Ectodermal cell (in vitro differentiated cells): ENCODE measurements around the gene HHAT.

Experiments used
- H3K27ac ChIP-seq: 2 replicates; pipeline ENCODE4 v1.7.0; 2013; ENCODE audit warnings: mild to moderate bottlenecking, low read depth, low read length; ENCODE audit not compliant: insufficient read depth, poor library complexity, severe bottlenecking
- H3K27me3 ChIP-seq: 2 replicates; pipeline ENCODE4 v1.7.0; 2013; ENCODE audit warnings: mild to moderate bottlenecking, low read length; ENCODE audit not compliant: insufficient read depth, control insufficient read depth, poor library complexity, severe bottlenecking
- H3K36me3 ChIP-seq: one replicate; pipeline ENCODE4 v1.7.0; 2013; ENCODE audit warnings: low read length; ENCODE audit not compliant: control insufficient read depth, insufficient read depth
- H3K4me1 ChIP-seq: one replicate; pipeline ENCODE4 v1.7.0; 2013; ENCODE audit warnings: low read length; ENCODE audit not compliant: control insufficient read depth, insufficient read depth
- H3K4me3 ChIP-seq: 2 replicates; pipeline ENCODE4 v1.7.0; 2013; ENCODE audit warnings: low read depth, low read length, control low read depth; ENCODE audit not compliant: insufficient read depth
- H3K9me3 ChIP-seq: 2 replicates; pipeline ENCODE4 v1.7.0; 2013; ENCODE audit warnings: mild to moderate bottlenecking, low read length, moderate library complexity; ENCODE audit not compliant: control insufficient read depth
- WGBS, 2 experiments: methylation state at CpG; one replicate each; pipeline ENCODE4 v1.1.7; 2013; ENCODE audit warnings: missing lambda C conversion rate in 2 of 2; 5-methylcytosine and 5-hydroxymethylcytosine counted together

Gene HHAT

DNA sequence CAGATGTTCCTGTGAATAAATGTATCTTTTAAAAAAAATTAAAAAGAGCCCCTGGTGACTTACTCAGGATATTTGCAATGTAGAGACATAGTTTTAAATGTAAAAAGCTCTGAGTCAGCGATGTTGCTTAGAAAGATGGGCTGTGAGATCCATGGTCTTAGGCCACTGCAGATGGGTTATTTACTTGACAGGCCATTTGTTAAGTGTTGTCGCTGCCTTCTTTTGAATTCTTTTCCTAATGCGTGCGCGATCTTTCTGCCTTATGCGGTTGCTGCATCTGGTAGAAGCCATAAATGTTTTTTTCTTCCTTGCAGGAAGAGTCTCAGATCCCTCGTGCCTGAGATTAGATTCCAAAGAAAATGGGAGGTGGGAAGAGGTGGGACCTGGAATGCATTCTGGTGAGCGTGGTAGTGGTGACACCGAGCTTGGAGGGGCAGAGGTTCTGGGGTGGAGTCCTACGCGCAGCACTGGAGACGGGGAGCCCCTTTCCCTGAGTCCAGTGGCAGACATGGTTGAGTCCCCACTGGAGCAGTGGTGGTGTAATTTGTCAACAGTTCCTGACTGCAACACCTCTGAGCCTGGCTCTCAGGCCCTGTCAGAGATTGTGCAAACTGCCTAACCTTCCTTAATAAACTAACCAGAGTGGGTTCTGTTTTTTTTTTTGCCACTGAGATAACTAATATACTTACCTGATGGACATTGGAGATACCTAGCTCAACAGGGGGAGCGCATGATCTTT, 197.2 kb downstream of the HHAT start:
- H3K9me3 ChIP-seq: no peaks in the 10 kb centered on the region
- no peaks in the 10 kb centered on the region for H3K36me3 ChIP-seq
- WGBS, 2 experiments: 92 to 94% methylated on average over 13 of the region's 13 CpGs
- no peak overlapping the region for H3K4me3 ChIP-seq
- H3K27ac ChIP-seq: no peak overlapping the region
- H3K4me1 ChIP-seq: peaks cover 10% of the 10 kb centered on the region
- no peaks in the 10 kb centered on the region for H3K27me3 ChIP-seq

DNA sequence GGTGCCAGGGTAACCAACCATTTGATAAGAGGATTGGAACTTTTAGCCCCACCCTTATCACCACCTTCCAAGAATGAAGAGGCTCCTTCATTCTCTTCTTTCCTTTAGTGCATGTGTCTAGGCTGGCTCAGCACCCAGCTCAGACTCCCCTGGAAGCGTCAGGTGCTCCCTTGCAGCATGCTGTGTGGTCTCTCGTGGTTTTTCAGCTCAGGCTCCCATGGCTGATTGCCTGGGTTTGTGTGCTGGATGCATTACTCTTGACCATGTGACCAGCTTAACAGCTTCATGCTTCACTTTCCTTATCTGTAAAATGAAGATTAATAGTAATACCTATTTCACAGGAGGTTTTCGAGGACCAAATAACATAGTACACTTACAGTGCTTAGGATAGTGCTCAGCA, 198.4 kb downstream of the HHAT start:
- H3K36me3 ChIP-seq: no peaks in the 10 kb centered on the region
- 86 to 90% methylated on average over 3 of the region's 3 CpGs for WGBS, 2 experiments
- H3K27me3 ChIP-seq: no peaks in the 10 kb centered on the region
- H3K9me3 ChIP-seq: no peaks in the 10 kb centered on the region
- peaks cover 10% of the 10 kb centered on the region for H3K4me1 ChIP-seq
- no peak overlapping the region for H3K27ac ChIP-seq
- H3K4me3 ChIP-seq: no peak overlapping the region

DNA sequence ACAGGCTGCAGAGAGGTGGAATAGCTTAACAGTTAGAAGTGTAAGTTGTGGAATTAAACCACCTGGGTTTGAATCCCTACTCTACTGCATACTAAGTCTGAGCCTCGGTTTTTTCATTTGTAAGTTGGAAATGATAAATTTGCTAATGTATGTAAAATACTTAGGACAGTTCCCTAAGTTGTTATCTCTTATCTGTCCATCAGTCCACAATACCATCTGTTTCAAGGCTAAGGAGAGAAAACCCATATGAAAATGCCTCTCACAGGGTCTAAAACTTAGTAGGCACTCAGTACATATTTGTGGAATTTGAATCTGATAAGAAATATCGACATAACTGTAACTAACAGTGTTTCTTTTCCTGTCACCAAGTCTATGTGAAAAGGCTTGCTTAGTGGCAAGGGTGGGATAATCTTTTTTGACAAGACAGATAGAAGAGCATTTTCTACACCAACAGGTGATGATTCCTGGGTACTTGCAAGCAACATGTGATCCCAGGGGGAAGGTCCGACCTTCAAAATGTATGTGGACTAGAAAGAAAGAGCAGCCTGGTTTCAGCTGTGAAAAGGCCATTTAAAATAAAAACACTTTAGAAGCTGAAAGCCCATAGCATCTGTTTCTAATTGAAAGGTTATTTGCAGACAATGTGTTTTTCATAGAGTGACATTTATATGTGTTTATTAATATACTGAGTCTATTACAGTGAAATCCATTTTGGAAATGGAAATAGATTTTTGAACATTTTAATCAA, 202.9 kb downstream of the HHAT start:
- WGBS, 2 experiments: 95 to 97% methylated on average over 2 to 3 of the region's 3 CpGs
- no peaks in the 10 kb centered on the region for H3K9me3 ChIP-seq
- H3K4me1 ChIP-seq: peaks cover 25% of the 10 kb centered on the region
- no peaks in the 10 kb centered on the region for H3K36me3 ChIP-seq
- no peak overlapping the region for H3K27ac ChIP-seq
- H3K27me3 ChIP-seq: no peaks in the 10 kb centered on the region
- H3K4me3 ChIP-seq: no peak overlapping the region

DNA sequence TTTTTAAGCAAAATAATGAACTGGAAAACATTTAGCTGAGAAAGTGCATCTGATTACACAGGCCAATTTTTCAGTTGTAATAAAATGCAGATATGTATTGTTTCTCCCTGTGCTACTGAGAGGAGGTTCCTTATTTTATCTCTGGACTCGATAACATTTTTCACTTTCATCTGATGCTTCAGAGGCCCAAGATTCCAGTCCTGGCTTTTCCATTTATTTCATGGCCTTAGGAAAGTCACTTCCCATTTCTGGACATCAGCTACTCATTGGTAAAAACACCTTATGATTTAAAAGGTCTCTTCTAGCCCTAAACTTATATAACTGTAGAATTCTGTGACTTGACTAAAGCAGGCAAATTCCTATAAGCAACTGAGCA, 203.5 kb downstream of the HHAT start:
- Histone ChIP-seq H3K27me3 (no peaks in the 10 kb centered on the region), H3K9me3 (no peaks in the 10 kb centered on the region), H3K27ac (no peak overlapping the region), H3K4me1 (peaks cover 21% of the 10 kb centered on the region), H3K4me3 (no peak overlapping the region), H3K36me3 (no peaks in the 10 kb centered on the region)
- 94 to 97% methylated on average over 1 of the region's 1 CpG for WGBS, 2 experiments

DNA sequence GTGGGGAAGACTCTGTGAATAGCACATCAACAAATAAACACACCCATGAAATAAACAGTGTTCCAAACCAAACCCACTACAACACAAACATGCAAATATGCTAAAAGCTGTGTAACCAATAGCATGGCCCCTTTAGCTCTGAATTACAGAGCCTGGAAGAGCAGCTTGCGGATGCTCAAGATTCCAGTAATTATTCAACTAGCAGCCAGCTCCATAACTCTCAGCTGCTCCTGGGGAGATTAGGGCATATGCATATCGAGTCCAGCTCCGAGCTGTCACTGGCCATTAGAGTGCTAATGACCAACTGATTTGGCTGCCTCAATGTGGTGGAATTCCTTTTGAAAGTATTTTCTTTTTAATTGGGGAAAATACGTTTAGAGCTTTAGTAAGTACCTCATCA, 207.1 kb downstream of the HHAT start:
- no peaks in the 10 kb centered on the region for H3K9me3 ChIP-seq
- H3K27ac ChIP-seq: no peak overlapping the region
- 34 to 56% methylated on average over 4 of the region's 4 CpGs for WGBS, 2 experiments
- no peaks in the 10 kb centered on the region for H3K36me3 ChIP-seq
- H3K4me3 ChIP-seq: no peak overlapping the region
- no peaks in the 10 kb centered on the region for H3K27me3 ChIP-seq
- peaks cover 20% of the 10 kb centered on the region for H3K4me1 ChIP-seq

DNA sequence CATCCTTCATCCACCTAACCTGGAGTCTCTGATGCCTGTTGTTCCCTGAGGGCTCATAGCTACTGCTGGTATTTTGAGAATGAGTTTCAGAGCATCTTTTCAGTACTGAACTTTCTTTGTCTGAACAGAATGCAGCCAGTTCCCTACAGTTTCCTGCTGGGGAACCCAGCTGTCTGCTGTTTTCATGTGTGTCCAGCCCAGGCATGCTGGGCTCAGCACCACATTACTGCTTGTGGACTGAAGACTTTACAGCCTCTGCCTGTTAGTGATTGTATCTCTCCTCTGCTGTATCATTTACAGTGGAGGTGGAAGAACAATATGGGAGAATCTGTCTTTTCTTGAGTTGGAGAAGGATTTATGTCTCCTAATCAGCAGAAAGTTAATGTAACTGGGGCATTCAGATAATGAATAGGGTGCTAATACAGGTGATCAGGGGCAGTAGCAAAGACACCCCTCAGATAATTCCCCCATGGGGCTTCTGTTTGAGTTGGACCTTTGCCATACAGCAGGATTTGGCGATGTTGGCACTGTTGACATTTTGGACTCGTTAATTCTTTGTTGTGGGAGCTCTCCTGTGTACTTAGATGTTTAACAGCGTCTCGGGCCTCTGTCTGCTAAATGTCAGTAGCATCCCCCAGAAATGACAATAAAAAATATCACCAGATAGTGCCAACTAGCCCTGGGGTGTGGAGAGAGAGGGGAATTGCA, 207.7 kb downstream of the HHAT start:
- 86 to 87% methylated on average over 2 to 4 of the region's 4 CpGs for WGBS, 2 experiments
- H3K9me3 ChIP-seq: no peaks in the 10 kb centered on the region
- no peak overlapping the region for H3K4me3 ChIP-seq
- no peaks in the 10 kb centered on the region for H3K36me3 ChIP-seq
- no peak overlapping the region for H3K27ac ChIP-seq
- H3K4me1 ChIP-seq: peaks cover 20% of the 10 kb centered on the region
- H3K27me3 ChIP-seq: no peaks in the 10 kb centered on the region

DNA sequence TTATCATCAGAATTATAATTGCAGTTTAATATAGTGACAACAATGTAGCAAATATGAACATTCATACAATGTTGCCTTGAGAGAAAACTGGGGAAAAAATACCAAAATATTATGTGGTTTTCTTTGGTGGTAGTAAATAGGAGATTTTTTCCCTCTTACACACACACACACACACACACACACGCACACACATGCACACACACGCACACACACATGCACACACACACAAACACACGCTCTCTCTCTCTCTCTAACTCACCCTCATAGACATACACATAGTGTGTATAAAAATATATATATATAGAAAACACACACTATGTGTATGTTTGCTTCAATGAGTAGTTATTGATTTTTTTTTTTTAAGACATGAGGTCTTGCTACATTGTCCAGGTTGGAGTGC, 211.6 kb downstream of the HHAT start:
- H3K27ac ChIP-seq: no peak overlapping the region
- WGBS, 2 experiments: 100% methylated on average over 2 of the region's 3 CpGs; no CpG with 5 or more reads in 1 of the 2 experiments
- H3K27me3 ChIP-seq: no peaks in the 10 kb centered on the region
- no peaks in the 10 kb centered on the region for H3K36me3 ChIP-seq
- H3K9me3 ChIP-seq: no peaks in the 10 kb centered on the region
- no peak overlapping the region for H3K4me3 ChIP-seq
- peaks cover 15% of the 10 kb centered on the region for H3K4me1 ChIP-seq

DNA sequence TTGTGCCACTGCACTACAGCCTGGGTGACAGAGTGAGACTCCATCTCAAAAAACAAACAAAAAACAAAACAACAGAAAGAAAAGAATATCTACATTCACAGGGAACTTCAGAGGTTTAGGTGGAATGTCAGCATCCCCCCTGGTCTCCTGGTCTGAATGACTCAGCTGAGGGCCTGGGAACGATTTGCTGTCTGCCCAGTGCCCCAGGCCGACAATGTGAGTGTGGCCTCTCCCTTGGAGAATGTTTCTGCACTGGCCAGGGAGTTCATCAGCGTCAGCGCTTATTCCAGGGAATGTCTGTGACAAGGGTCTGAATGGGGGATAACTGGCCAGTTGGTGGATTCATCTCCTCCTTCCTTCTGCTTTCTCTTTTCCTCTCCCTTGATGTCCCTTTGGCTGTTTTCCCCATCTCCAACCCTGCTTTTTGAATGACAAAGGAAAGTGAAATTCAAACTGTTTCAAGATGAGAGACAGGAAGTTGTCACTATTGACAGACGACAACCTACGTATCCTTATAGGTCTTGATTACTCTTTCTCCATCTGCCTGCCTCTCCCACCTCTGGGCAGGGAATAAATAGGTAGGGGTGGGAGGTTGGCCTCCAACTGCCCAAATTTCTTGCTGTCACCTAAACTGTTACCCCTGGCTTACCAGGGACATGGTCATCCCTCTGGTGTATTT, 213.1 kb downstream of the HHAT start:
- Histone ChIP-seq H3K9me3 (no peaks in the 10 kb centered on the region), H3K27ac (no peak overlapping the region), H3K4me3 (no peak overlapping the region), H3K27me3 (no peaks in the 10 kb centered on the region), H3K4me1 (no peaks in the 10 kb centered on the region), H3K36me3 (no peaks in the 10 kb centered on the region)
- WGBS, 2 experiments: 71 to 75% methylated on average over 6 of the region's 6 CpGs

DNA sequence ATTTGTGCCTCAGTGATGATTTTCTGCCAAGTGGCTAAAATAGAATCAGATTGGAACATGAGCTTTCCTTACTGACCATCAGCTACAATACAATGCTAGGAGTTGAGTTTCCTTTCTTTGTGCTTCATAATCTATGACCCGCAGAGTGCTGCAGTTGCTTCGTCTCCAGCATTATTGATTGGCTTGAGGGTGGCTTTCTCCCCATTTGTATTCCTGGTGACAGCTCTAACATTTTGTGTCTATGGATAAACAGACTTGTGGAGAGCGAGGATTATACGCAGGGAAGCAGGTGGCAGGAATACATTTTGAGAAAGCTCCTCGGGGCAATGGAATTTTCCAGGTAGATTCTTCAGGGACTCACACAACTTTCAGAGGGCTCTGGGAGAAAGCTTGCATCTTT, 223.2 kb downstream of the HHAT start:
- Histone ChIP-seq H3K9me3 (no peaks in the 10 kb centered on the region), H3K27ac (no peak overlapping the region), H3K27me3 (no peaks in the 10 kb centered on the region), H3K36me3 (no peaks in the 10 kb centered on the region), H3K4me3 (no peak overlapping the region), H3K4me1 (no peaks in the 10 kb centered on the region)
- WGBS, 2 experiments: 91 to 94% methylated on average over 5 of the region's 5 CpGs

DNA sequence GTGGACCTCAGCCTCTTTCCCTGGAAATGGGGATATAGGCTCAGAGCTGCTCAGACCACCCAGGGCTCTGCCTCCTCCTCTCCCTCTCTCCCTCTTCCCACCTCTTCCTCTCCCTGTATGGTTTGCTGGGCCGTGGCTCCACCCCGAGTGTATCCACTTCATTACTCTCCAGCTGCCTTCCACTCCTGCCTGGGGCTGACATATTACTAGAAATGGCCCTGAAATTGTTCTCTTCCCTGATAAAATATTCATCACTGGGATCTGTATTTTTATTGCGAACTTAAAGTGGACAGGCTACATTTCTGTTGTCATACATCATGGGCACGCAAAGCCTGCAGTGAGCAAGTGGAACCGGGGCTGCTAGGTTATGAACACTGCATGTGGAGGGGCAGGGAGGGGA, 225.0 kb downstream of the HHAT start:
- Histone ChIP-seq H3K4me1 (no peaks in the 10 kb centered on the region), H3K4me3 (no peak overlapping the region), H3K27me3 (no peaks in the 10 kb centered on the region), H3K27ac (no peak overlapping the region), H3K9me3 (no peaks in the 10 kb centered on the region), H3K36me3 (no peaks in the 10 kb centered on the region)
- WGBS, 2 experiments: 73 to 75% methylated on average over 5 of the region's 5 CpGs
